A549 (cell line): ENCODE data around the gene DUS3L. TPM values are rescaled to one million over a fixed set of nuclear protein-coding genes. Genes with fewer than 3 reads are reported as not detected.

ENCODE experiments used
- ATAC-seq, 2 experiments: fragments of 200-7000 bp in 1 of 2; fragments of >200 bp in 1 of 2; cut with Nextera tagmentation in 1 of 2; cut with Tn5 transposase in 1 of 2; 3 replicates each; pipeline versions ENCODE4 v1.8.0 to v1.9.1; 2018 to 2020; ENCODE audit warnings: mild to moderate bottlenecking in 1 of 2, moderate library complexity in 1 of 2
- CTCF ChIA-PET: fragments of 300-600 bp; sonication (Branson Sonifier 250); formaldehyde crosslinking; extraction: SDS; loops from one replicate; lab custom pipeline; 2021; ENCODE audit warnings: antibody characterized with exemption, inconsistent platforms; lab: Yijun Ruan, JAX
- POLR2A ChIA-PET: fragments of 350-600 bp; formaldehyde crosslinking; extraction: SDS; loops from one replicate; lab custom pipeline; 2021; ENCODE audit warnings: antibody characterized with exemption, inconsistent platforms; lab: Yijun Ruan, JAX
- DNase-seq, 2 experiments: peaks; one replicate each; pipeline versions ENCODE4 v3.0.0 to v3.0.0-alpha.2; 2011 to 2016; ENCODE audit warnings: low read depth in 1 of 2, low spot score in 1 of 2
- FAIRE-seq: peaks from 2 replicates; lab custom pipeline; 2011; peaks lifted over from hg19 to GRCh38; lab: Jason Lieb, UNC
- H3K27ac ChIP-seq, 2 experiments: fragments of >200 bp; sonication (Bioruptor Twin); formaldehyde crosslinking; 3 replicates each; pipeline ENCODE4 v1.5.1; 2016 to 2017
- H3K4me1 ChIP-seq: fragments of >200 bp; sonication (Bioruptor Twin); formaldehyde crosslinking; 3 replicates; pipeline ENCODE4 v1.6.1; 2016
- H3K4me2 ChIP-seq: fragments of >200 bp; sonication (Bioruptor Twin); formaldehyde crosslinking; 3 replicates; pipeline ENCODE4 v1.6.1; 2016
- H3K4me3 ChIP-seq: fragments of >200 bp; sonication (Bioruptor Twin); formaldehyde crosslinking; 3 replicates; pipeline ENCODE4 v1.5.1; 2016
- H3K9me3 ChIP-seq: fragments of >200 bp; sonication (Bioruptor Twin); formaldehyde crosslinking; 3 replicates; pipeline ENCODE4 v1.6.1; 2016
- CBX2 ChIP-seq: fragments of 200-600 bp; sonication (generic); IDR thresholded peaks from 2 replicates; pipeline ENCODE4 v1.6.1; 2016; ENCODE audit warnings: low read depth, mild to moderate bottlenecking, borderline replicate concordance
- CBX8 ChIP-seq: fragments of 200-600 bp; sonication (generic); IDR thresholded peaks from 2 replicates; pipeline ENCODE4 v1.6.1; 2016
- CHD2 ChIP-seq: fragments of 150-350 bp; IDR thresholded peaks from 2 replicates; pipeline ENCODE4 v1.6.1; 2014; ENCODE audit warnings: low read length; ENCODE audit not compliant: partially characterized antibody
- CTCF ChIP-seq: fragments of >200 bp; sonication (Bioruptor Twin); formaldehyde crosslinking; IDR thresholded peaks from 3 replicates; pipeline ENCODE4 v1.5.1; 2016
- E2F6 ChIP-seq: IDR thresholded peaks from 2 replicates; pipeline ENCODE4 v1.6.1; 2012; ENCODE audit warnings: low read depth, borderline replicate concordance
- ESRRA ChIP-seq: fragments of 150-350 bp; IDR thresholded peaks from 2 replicates; pipeline ENCODE4 v1.6.1; 2014; ENCODE audit warnings: mild to moderate bottlenecking, low read length, borderline replicate concordance
- FOSB ChIP-seq: fragments of 250-450 bp; sonication (Bioruptor Pico); IDR thresholded peaks from 2 replicates; pipeline ENCODE4 v1.5.0; 2020; ENCODE audit warnings: mild to moderate bottlenecking, moderate library complexity
- FOSL2 ChIP-seq, 2 experiments: fragments of 450-650 bp in 1 of 2; fragments of >200 bp in 1 of 2; sonication (Bioruptor Twin) in 1 of 2; formaldehyde crosslinking; IDR thresholded peaks; 2 replicates each; pipeline versions ENCODE4 v1.5.0 to v1.6.1; 2016 to 2020; ENCODE audit warnings: mild to moderate bottlenecking in 1 of 2, moderate library complexity in 1 of 2
- HEYL ChIP-seq: fragments of 250-450 bp; sonication (Bioruptor Pico); IDR thresholded peaks from 2 replicates; pipeline ENCODE4 v1.8.0; 2021; ENCODE audit warnings: mild to moderate bottlenecking, moderate library complexity
- HOXB13 ChIP-seq: fragments of 250-450 bp; sonication (Bioruptor Pico); IDR thresholded peaks from 2 replicates; pipeline ENCODE4 v1.5.0; 2020; ENCODE audit warnings: low read depth, mild to moderate bottlenecking, moderate library complexity
- HOXB5 ChIP-seq: fragments of 250-450 bp; sonication (Bioruptor Pico); IDR thresholded peaks from 2 replicates; pipeline ENCODE4 v1.5.0; 2020; ENCODE audit warnings: mild to moderate bottlenecking, moderate library complexity
- MAFK ChIP-seq: fragments of 450-650 bp; IDR thresholded peaks from 2 replicates; pipeline ENCODE4 v1.6.1; 2014; ENCODE audit not compliant: partially characterized antibody
- MAX ChIP-seq: IDR thresholded peaks from 2 replicates; pipeline ENCODE4 v1.6.1; 2012
- NPAS2 ChIP-seq: fragments of 250-450 bp; sonication (Bioruptor Pico); IDR thresholded peaks from 2 replicates; pipeline ENCODE4 v1.8.0; 2022; ENCODE audit warnings: mild to moderate bottlenecking, moderate library complexity, borderline replicate concordance
- POLR2A ChIP-seq: IDR thresholded peaks from 2 replicates; pipeline ENCODE4 v1.6.1; 2012; ENCODE audit warnings: mild to moderate bottlenecking, low read length
- POLR2AphosphoS2 ChIP-seq: conservative IDR thresholded peaks from 2 replicates; pipeline ENCODE4 v1.6.1; 2012; ENCODE audit warnings: low read length, improper control_type of control experiment, inconsistent platforms
- RAD21 ChIP-seq, 2 experiments: fragments of >200 bp in 1 of 2; sonication (Bioruptor Twin) in 1 of 2; formaldehyde crosslinking in 1 of 2; IDR thresholded peaks in 1 of 2; conservative IDR thresholded peaks in 1 of 2; 2 replicates in 1 of 2; 3 replicates in 1 of 2; pipeline ENCODE4 v1.6.1; 2012 to 2018; ENCODE audit warnings: inconsistent platforms in 1 of 2
- RARB ChIP-seq: fragments of 250-450 bp; sonication (Bioruptor Pico); IDR thresholded peaks from 2 replicates; pipeline ENCODE4 v1.8.0; 2021; ENCODE audit warnings: mild to moderate bottlenecking, moderate library complexity
- SMC3 ChIP-seq: fragments of >200 bp; sonication (Bioruptor Twin); formaldehyde crosslinking; IDR thresholded peaks from 3 replicates; pipeline ENCODE4 v1.6.1; 2018; ENCODE audit warnings: inconsistent platforms
- ZNF302 ChIP-seq: fragments of 250-450 bp; sonication (Bioruptor Pico); IDR thresholded peaks from 2 replicates; pipeline ENCODE4 v1.9.0; 2021; ENCODE audit warnings: inconsistent platforms, mild to moderate bottlenecking, moderate library complexity
- WGBS: methylation state at CpG from one replicate; pipeline ENCODE4 v1.1.6; 2017; ENCODE audit errors: missing lambda C conversion rate; 5-methylcytosine and 5-hydroxymethylcytosine counted together
- polyA plus RNA-seq, 4 experiments: library from polyadenylated mRNA; depleted of rRNA in 3 of 4; stranded (reverse); fragments of >200 nt; fragmentation: RNase III in 1 of 4; extraction: RNeasy Plus Mini Kit Qiagen cat#74134 plus additional on column Dnase treatment in 1 of 4; gene quantifications; 2 replicates in 3 of 4; 3 replicates in 1 of 4; pipeline ENCODE4 v1.2.3, GENCODE V29; 2011 to 2017

DUS3L gene
- polyA plus RNA-seq, 2 of the 4 experiments (the other 2 are of a cell fraction), result 16.3 to 26.9 TPM

GRCh38 chr19:5803752-5804515, 13.0 kb upstream of the DUS3L start (continued):
- TF ChIP-seq ZNF302 (CRISPR knock-in tag) (no peak), POLR2A (no peak), NPAS2 (CRISPR knock-in tag) (no peak), ESRRA (no peak), HEYL (no peak), HOXB5 (no peak), MAFK (no peak), RAD21 (conservative IDR thresholded peaks at IDR 0.05 in 1 of 2, IDR thresholded peaks at IDR 0.05 in 1 of 2) (peak; percentile 78 to 92), CTCF (peak; percentile 91), FOSL2 (IDR thresholded peaks at IDR 0.05) (no peak), FOSL2 (CRISPR knock-in tag; IDR thresholded peaks at IDR 0.05) (no peak), HOXB13 (CRISPR knock-in tag) (0 out of 2 replicates have a peak, but pooled peaks have one; percentile 53), E2F6 (peak; percentile 86), MAX (peak; percentile 87), SMC3 (peak; percentile 89), FOSB (no peak)

GRCh38 chr19:5803441-5803751, 12.4 kb upstream of the DUS3L start:
- WGBS, result 55% methylated on average over 8 of the region's 8 CpGs
- no peak for FAIRE-seq
- CTCF ChIA-PET, result interaction anchor here (0.6 to 3.0 kb wide), 52 partner anchors 9 to 568 kb away, joined by 3 to 74 read pairs (median 5); partner anchors contain the start of genes CAPS, DUS3L, NDUFA11 and PRR22

GRCh38 chr19:5801796-5802619, 11.0 kb upstream of the DUS3L start:
- WGBS, result 36% methylated on average over 13 of the region's 33 CpGs
- ATAC-seq (no peak), FAIRE-seq (no peak), DNase-seq (peak in 1 of 2 experiments; percentile 45)
- TF ChIP-seq HOXB5 (no peak), HOXB13 (CRISPR knock-in tag) (no peak), POLR2AphosphoS2 (no peak), ESRRA (no peak), HEYL (no peak), CHD2 (no peak), CBX2 (no peak), CBX8 (no peak)
- Histone ChIP-seq H3K4me2 (peak overlapping the region; percentile 46), H3K27ac (0 out of 6 replicates have a peak overlapping the region, but pooled peaks of 1 of the 2 experiments have one; percentile 12), H3K4me1 (peaks cover 17% of the 10 kb centered on the region; the same call in 2 of the 3 replicates), H3K4me3 (no peak overlapping the region), H3K9me3 (no peaks in the 10 kb centered on the region)
- CTCF ChIA-PET, result interaction anchor here (0.7 to 3.0 kb wide), 6 partner anchors 29 to 246 kb away, joined by 3 to 56 read pairs (median 4); no protein-coding TSS in a partner anchor
- POLR2A ChIA-PET, result interaction anchor here (0.5 kb wide), 1 partner anchor 83 kb away, joined by 3 read pairs; no protein-coding TSS in a partner anchor

More at GRCh38 chr19:5803441-5803751, 12.4 kb upstream of the DUS3L start:
- peaks cover 17% of the 10 kb centered on the region; the same call in 2 of the 3 replicates for H3K4me1 ChIP-seq
- no peaks in the 10 kb centered on the region for H3K9me3 ChIP-seq
- H3K4me3 ChIP-seq, result peak overlapping the region; percentile 37; the same call in 2 of the 3 replicates
- H3K27ac ChIP-seq, result peak overlapping the region; percentile 51 to 84; a peak in 4 of 6 replicates
- DNase-seq (no peak), ATAC-seq (0 out of 6 replicates have a peak, but pooled peaks of 1 of the 2 experiments have one; percentile 1)
- H3K4me2 ChIP-seq, result peak overlapping the region; percentile 87
- TF ChIP-seq NPAS2 (CRISPR knock-in tag) (0 out of 2 replicates have a peak, but pooled peaks have one; percentile 48), RARB (CRISPR knock-in tag) (no peak)
- POLR2A ChIA-PET, result interaction anchor here (1.1 to 1.6 kb wide), 3 partner anchors 25 to 101 kb away, joined by 4 to 22 read pairs (median 5); partner anchors contain the start of gene NDUFA11
